Lung (tissue), 12 donors: ENCODE measurements around the gene C1orf185. TPM values are rescaled to one million over a fixed set of nuclear protein-coding genes. Genes with fewer than 3 reads are reported as not detected.

ENCODE experiments used
- ATAC-seq: fragments of 200-7000 bp; cut with Tn5 transposase; one replicate; pipeline ENCODE4 v1.9.1; 2020; ENCODE audit warnings: moderate number of reproducible peaks; ENCODE audit not compliant: insufficient read depth, low FRiP score
- DNase-seq, 3 donors: peaks; one replicate each; pipeline ENCODE4 v3.0.0-alpha.2; 2013 to 2017
- H3K27ac ChIP-seq, 2 donors: one replicate each; pipeline ENCODE4 v1.5.1; 2013; ENCODE audit warnings: mild to moderate bottlenecking in 2 of 2, moderate library complexity in 2 of 2, control low read depth in 1 of 2, inconsistent platforms in 1 of 2, low read depth in 1 of 2, low read length in 1 of 2
- H3K27me3 ChIP-seq, 3 donors: one replicate each; pipeline ENCODE4 v1.5.1; 2013; ENCODE audit warnings: low read length in 2 of 3; ENCODE audit not compliant: control insufficient read depth in 3 of 3, insufficient read depth in 3 of 3
- H3K36me3 ChIP-seq, 4 donors: one replicate each; pipeline ENCODE4 v1.5.1; 2013; ENCODE audit warnings: low read length in 4 of 4, mild to moderate bottlenecking in 1 of 4, moderate library complexity in 1 of 4; ENCODE audit not compliant: control insufficient read depth in 4 of 4, insufficient read depth in 4 of 4
- H3K4me1 ChIP-seq, 5 donors: one replicate each; pipeline ENCODE4 v1.5.1; 2013; ENCODE audit warnings: low read length in 5 of 5, mild to moderate bottlenecking in 2 of 5, moderate library complexity in 1 of 5; ENCODE audit not compliant: control insufficient read depth in 5 of 5, insufficient read depth in 5 of 5
- H3K4me3 ChIP-seq: one replicate; pipeline ENCODE4 v1.5.1; 2013; ENCODE audit warnings: mild to moderate bottlenecking, control low read depth, moderate library complexity
- H3K9ac ChIP-seq, 2 donors: one replicate each; pipeline ENCODE4 v1.5.1; 2013; ENCODE audit warnings: low read length in 2 of 2, control low read depth in 1 of 2; ENCODE audit not compliant: insufficient read depth in 1 of 2
- H3K9me3 ChIP-seq, 4 donors: one replicate each; pipeline ENCODE4 v1.5.1; 2013; ENCODE audit warnings: low read length in 3 of 4, mild to moderate bottlenecking in 1 of 4, moderate library complexity in 1 of 4; ENCODE audit not compliant: control insufficient read depth in 4 of 4, insufficient read depth in 3 of 4
- WGBS, 2 donors: extraction: QIAGEN DNeasy Blood & Tissue Kit; methylation state at CpG; one replicate each; pipeline ENCODE4 v1.1.7; 2013; 5-methylcytosine and 5-hydroxymethylcytosine counted together
- polyA plus RNA-seq, 2 donors: library from polyadenylated mRNA; stranded (reverse); fragments of 200-250 nt; gene quantifications; one replicate each; pipeline ENCODE4 v1.2.1, GENCODE V29; 2013
- total RNA-seq, 2 donors: library from RNA; depleted of rRNA in 1 of 2; stranded (reverse); fragments of >200 nt in 1 of 2; gene quantifications; one replicate each; pipeline ENCODE4 v1.2.1, GENCODE V29; 2014 to 2021
- TF ChIP-seq, protein P1 (sequence below): IDR thresholded peaks from 2 replicates; pipeline ENCODE4 v1.5.1; 2012; ENCODE audit warnings: mild to moderate bottlenecking; ENCODE audit errors: control extremely low read depth, extremely low read depth
- donor health status: control.
- donor health status: control.
- donor health status: Bipolar disorder and iron deficiency.
- donor health status: healthy.
- donor health status: DM: yes; HTN: yes; CAD: no.

Gene C1orf185
- total and polyA plus RNA-seq, 4 donors = not detected

DNA sequence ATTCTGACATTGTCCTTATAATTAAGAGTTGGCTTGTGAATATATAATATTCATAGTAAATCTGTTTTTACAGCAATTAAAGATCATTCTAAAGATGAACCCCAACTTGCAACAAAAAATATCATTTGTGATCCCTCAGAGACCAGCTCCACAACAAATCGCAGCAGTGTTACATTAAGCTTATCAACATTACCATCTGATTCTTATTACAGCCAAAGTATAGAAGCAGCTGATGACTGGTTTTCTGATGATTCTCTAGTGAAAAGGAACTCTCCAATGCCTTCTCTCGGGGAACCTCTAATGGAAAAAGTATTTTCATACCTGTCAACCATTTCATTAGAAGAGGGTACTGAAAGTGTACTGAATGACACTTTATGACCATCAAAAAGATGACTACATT is 45.4 kb downstream of the C1orf185 start:
- no peak for ATAC-seq
- H3K36me3 ChIP-seq = no peaks in the 10 kb centered on the region
- H3K27ac ChIP-seq = no peak overlapping the region
- no peak overlapping the region for H3K9ac ChIP-seq
- DNase-seq = no peak
- H3K4me3 ChIP-seq = no peak overlapping the region
- 85 to 90% methylated on average over 2 of the region's 2 CpGs for WGBS, 2 donors
- TF ChIP-seq, protein P1, sequence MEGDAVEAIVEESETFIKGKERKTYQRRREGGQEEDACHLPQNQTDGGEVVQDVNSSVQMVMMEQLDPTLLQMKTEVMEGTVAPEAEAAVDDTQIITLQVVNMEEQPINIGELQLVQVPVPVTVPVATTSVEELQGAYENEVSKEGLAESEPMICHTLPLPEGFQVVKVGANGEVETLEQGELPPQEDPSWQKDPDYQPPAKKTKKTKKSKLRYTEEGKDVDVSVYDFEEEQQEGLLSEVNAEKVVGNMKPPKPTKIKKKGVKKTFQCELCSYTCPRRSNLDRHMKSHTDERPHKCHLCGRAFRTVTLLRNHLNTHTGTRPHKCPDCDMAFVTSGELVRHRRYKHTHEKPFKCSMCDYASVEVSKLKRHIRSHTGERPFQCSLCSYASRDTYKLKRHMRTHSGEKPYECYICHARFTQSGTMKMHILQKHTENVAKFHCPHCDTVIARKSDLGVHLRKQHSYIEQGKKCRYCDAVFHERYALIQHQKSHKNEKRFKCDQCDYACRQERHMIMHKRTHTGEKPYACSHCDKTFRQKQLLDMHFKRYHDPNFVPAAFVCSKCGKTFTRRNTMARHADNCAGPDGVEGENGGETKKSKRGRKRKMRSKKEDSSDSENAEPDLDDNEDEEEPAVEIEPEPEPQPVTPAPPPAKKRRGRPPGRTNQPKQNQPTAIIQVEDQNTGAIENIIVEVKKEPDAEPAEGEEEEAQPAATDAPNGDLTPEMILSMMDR = no peak
- H3K9me3 ChIP-seq = no peaks in the 10 kb centered on the region
- no peaks in the 10 kb centered on the region for H3K4me1 ChIP-seq
- H3K27me3 ChIP-seq = no peaks in the 10 kb centered on the region

DNA sequence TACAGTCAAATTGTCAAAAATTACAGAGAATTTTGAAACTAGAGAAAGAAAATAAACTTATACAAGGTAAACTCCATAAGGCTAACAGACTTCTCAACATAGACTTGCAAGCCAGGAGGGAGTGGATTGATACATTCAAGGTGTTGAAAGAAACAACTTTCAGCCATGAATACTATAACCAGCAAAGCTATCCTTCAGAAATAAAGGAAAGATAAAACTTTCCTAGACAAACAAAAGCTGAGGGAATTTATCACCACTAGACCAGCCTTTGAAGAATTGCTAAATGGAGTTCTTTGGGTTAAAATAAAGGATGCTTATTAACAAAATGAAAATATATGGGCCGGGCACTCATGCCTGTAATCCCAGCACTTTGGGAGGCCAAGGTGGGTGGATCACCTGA is 52.7 kb downstream of the C1orf185 start:
- ATAC-seq = no peak
- H3K36me3 ChIP-seq = no peaks in the 10 kb centered on the region
- WGBS, 2 donors = 97 to 100% methylated on average over 1 of the region's 1 CpG
- H3K27me3 ChIP-seq = no peaks in the 10 kb centered on the region
- peaks cover 0 to 11% (median 8%) of the 10 kb centered on the region in 4 donors for H3K9me3 ChIP-seq
- H3K9ac ChIP-seq = no peak overlapping the region
- H3K4me3 ChIP-seq = no peak overlapping the region
- H3K27ac ChIP-seq = no peak overlapping the region
- TF ChIP-seq, protein P1 = no peak
- no peak for DNase-seq
- H3K4me1 ChIP-seq = no peaks in the 10 kb centered on the region

DNA sequence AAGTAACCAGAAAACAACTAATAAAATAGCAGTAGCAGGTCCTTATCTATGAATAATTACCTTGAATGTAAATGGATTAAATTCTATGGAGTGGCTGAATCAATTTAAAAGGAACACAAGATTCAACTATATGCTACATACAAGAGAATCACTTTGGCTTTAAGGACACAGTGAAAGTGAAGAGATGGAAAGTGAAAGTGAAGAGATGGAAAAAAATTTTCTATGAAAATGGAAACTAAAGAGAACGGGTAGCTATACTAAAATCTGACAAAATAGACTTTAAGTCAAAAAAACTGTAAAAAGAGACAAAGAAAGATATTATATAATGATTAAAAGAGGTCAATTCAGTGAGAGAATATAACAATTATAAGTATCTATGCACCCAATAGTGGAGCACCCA is 54.7 kb downstream of the C1orf185 start:
- H3K36me3 ChIP-seq = no peaks in the 10 kb centered on the region
- no peak overlapping the region for H3K4me3 ChIP-seq
- no peak overlapping the region for H3K27ac ChIP-seq
- ATAC-seq (no peak), DNase-seq (no peak)
- TF ChIP-seq, protein P1 = no peak
- WGBS, 2 donors = 61 to 77% methylated on average over 1 of the region's 1 CpG
- H3K9ac ChIP-seq = no peak overlapping the region
- no peaks in the 10 kb centered on the region for H3K27me3 ChIP-seq
- H3K4me1 ChIP-seq = no peaks in the 10 kb centered on the region
- peaks cover 0 to 11% (median 8%) of the 10 kb centered on the region in 4 donors for H3K9me3 ChIP-seq

DNA sequence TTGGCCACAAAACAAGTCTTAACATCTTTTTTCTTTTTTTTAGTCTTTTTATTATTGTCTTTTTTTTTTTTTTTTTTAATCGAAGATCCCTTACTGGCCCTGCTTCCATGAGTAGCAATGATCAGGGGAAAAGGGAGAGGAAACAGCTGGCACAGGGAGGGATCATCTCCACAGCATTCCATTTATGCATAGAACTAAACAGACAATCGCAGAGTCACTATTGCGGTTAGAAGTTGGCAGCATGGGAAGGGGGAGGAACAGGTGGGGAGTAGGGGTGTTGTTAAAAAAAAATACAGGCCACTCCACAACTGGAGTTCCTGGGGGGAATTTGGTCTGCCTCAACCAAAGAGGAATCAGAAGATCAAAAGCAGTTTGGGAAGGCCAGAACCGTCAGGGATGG is 55.4 kb downstream of the C1orf185 start:
- no peaks in the 10 kb centered on the region for H3K4me1 ChIP-seq
- TF ChIP-seq, protein P1 = no peak
- no peak for ATAC-seq
- WGBS, 2 donors = 75 to 86% methylated on average over 4 of the region's 4 CpGs
- H3K9me3 ChIP-seq = peaks cover 0 to 11% (median 8%) of the 10 kb centered on the region in 4 donors
- H3K4me3 ChIP-seq = no peak overlapping the region
- H3K9ac ChIP-seq = no peak overlapping the region
- H3K36me3 ChIP-seq = no peaks in the 10 kb centered on the region
- H3K27me3 ChIP-seq = no peaks in the 10 kb centered on the region
- DNase-seq = no peak
- H3K27ac ChIP-seq = no peak overlapping the region
